Left ventricle myocardium inferior (tissue), 1 donor: ENCODE results near the gene FADD. TPM values are rescaled to one million over a fixed set of nuclear protein-coding genes. Genes with fewer than 3 reads are reported as not detected.

Experiments
- DNase-seq: peaks from one replicate; pipeline ENCODE4 v3.0.0-alpha.2; 2020
- H3K27ac ChIP-seq: fragments of 200-600 bp; replicated peaks from 2 replicates; pipeline ENCODE4 v1.8.0; 2021
- H3K27me3 ChIP-seq: fragments of 200-600 bp; 2 replicates; pipeline ENCODE4 v1.8.0; 2021; ENCODE audit warnings: low read depth
- H3K36me3 ChIP-seq: fragments of 200-600 bp; 2 replicates; pipeline ENCODE4 v1.8.0; 2021
- H3K4me1 ChIP-seq: fragments of 200-600 bp; 2 replicates; pipeline ENCODE4 v1.8.0; 2021
- H3K4me3 ChIP-seq: fragments of 200-600 bp; 2 replicates; pipeline ENCODE4 v1.8.0; 2021; ENCODE audit warnings: mild to moderate bottlenecking, moderate library complexity
- H3K9me3 ChIP-seq: fragments of 200-600 bp; replicated peaks from 2 replicates; pipeline ENCODE4 v1.8.0; 2021
- CTCF ChIP-seq: fragments of 200-600 bp; IDR thresholded peaks from 2 replicates; pipeline ENCODE4 v1.8.0; 2021; ENCODE audit warnings: antibody characterized with exemption, mild to moderate bottlenecking, borderline replicate concordance
- intact Hi-C: fragments of 100-400 bp; cut with micrococcal nuclease; formaldehyde crosslinking; loops from one replicate; pipeline ENCODE4 v1.11.0; 2022
- total RNA-seq: library from RNA; stranded (reverse); fragmentation: NEBNext Ultra II Directional; extraction: Animal tissue kit (Norgen Biotek cat#: 25700); gene quantifications from one replicate; pipeline ENCODE4 v1.2.1, GENCODE V29; 2021
- donor health status: DM: no; HTN: yes; CAD: no; lungs with severe emphysema.

FADD gene
- total RNA-seq, 1 donor from 2014 or later = 10.7 TPM

- Histone ChIP-seq H3K4me3 (no peak overlapping the region), H3K4me1 (no peaks in the 10 kb centered on the region), H3K27me3 (peaks cover 4% of the 10 kb centered on the region), H3K9me3 (no peaks in the 10 kb centered on the region), H3K36me3 (no peaks in the 10 kb centered on the region), H3K27ac (no peak overlapping the region)
- DNase-seq = no peak
- TF ChIP-seq CTCF = no peak
- intact Hi-C loops = no loop called here
Observed at GRCh38 chr11:70158757-70159389, 44.2 kb upstream of the FADD start.

- H3K36me3 ChIP-seq = no peaks in the 10 kb centered on the region
- H3K27ac ChIP-seq = no peak overlapping the region
- no peak for TF ChIP-seq CTCF
- no peak for DNase-seq
- peaks cover 4% of the 10 kb centered on the region for H3K27me3 ChIP-seq
- intact Hi-C loops = no loop called here
- no peak overlapping the region for H3K4me3 ChIP-seq
- H3K4me1 ChIP-seq = no peaks in the 10 kb centered on the region
- no peaks in the 10 kb centered on the region for H3K9me3 ChIP-seq
Observed at GRCh38 chr11:70159627-70160570, 43.2 kb upstream of the FADD start.

GRCh38 chr11:70161043-70161625 lies 42.0 kb upstream of the FADD start:
- H3K27ac ChIP-seq = no peak overlapping the region

GRCh38 chr11:70164705-70165104 lies 38.4 kb upstream of the FADD start:
- no peaks in the 10 kb centered on the region for H3K9me3 ChIP-seq
- no peak overlapping the region for H3K27ac ChIP-seq
- DNase-seq = no peak
- H3K36me3 ChIP-seq = no peaks in the 10 kb centered on the region
- no peak overlapping the region for H3K4me3 ChIP-seq
- no peaks in the 10 kb centered on the region for H3K4me1 ChIP-seq
- intact Hi-C loops = no loop called here
- no peak for TF ChIP-seq CTCF
- H3K27me3 ChIP-seq = peaks cover 32% of the 10 kb centered on the region

More at GRCh38 chr11:70161043-70161625, 42.0 kb upstream of the FADD start:
- TF ChIP-seq CTCF = no peak
- intact Hi-C loops = no loop called here
- Histone ChIP-seq H3K27me3 (peaks cover 4% of the 10 kb centered on the region), H3K36me3 (no peaks in the 10 kb centered on the region), H3K9me3 (no peaks in the 10 kb centered on the region), H3K4me3 (no peak overlapping the region), H3K4me1 (no peaks in the 10 kb centered on the region)
- DNase-seq = no peak

- no peak for TF ChIP-seq CTCF
- Histone ChIP-seq H3K27me3 (peaks cover 40% of the 10 kb centered on the region), H3K4me3 (no peak overlapping the region), H3K9me3 (no peaks in the 10 kb centered on the region), H3K27ac (no peak overlapping the region), H3K4me1 (no peaks in the 10 kb centered on the region), H3K36me3 (no peaks in the 10 kb centered on the region)
- DNase-seq = no peak
- intact Hi-C loops = no loop called here
Observed at GRCh38 chr11:70167120-70167519, 36.0 kb upstream of the FADD start.
